Measurements from ENCODE around the gene BTN2A1. TPM values are rescaled to one million over a fixed set of nuclear protein-coding genes. Genes with fewer than 3 reads are reported as not detected.

The BTN2A1 gene
- total and polyA plus RNA-seq, 10 of the 15 experiments (the other 5 are each of a cell fraction or from before 2014, with no cell fraction given) = 8.2 to 28.0 (median 15.8) TPM

GRCh38 chr6:26427451-26427809 is 30.3 kb upstream of the BTN2A1 start (continued):
- TF ChIP-seq ZBTB11 (CRISPR knock-in tag; IDR thresholded peaks at IDR 0.05) (no peak), WRNIP1 (IDR thresholded peaks at IDR 0.05; ENCODE audit: borderline replicate concordance, low read depth, low read length) (no peak), USF2 (IDR thresholded peaks at IDR 0.05; ENCODE audit: borderline replicate concordance, low read depth, low read length) (no peak), POLR2AphosphoS2 (IDR thresholded peaks at IDR 0.05; ENCODE audit: low read depth, low read length) (no peak), PBX3 (IDR thresholded peaks at IDR 0.05; ENCODE audit: insufficient replicate concordance, low read depth, low read length) (no peak), ZBED1 (IDR thresholded peaks at IDR 0.05; ENCODE audit: borderline replicate concordance) (no peak), NFYA (IDR thresholded peaks at IDR 0.05; ENCODE audit: borderline replicate concordance, low read depth, low read length) (no peak), SIN3A (IDR thresholded peaks at IDR 0.05; ENCODE audit: low read depth, low read length) (no peak), TAF1 (IDR thresholded peaks at IDR 0.05; ENCODE audit: borderline replicate concordance, low read depth, low read length) (no peak), SMARCA5 (IDR thresholded peaks at IDR 0.05) (no peak), CBFB (IDR thresholded peaks at IDR 0.05; ENCODE audit: low read depth) (no peak), ZNF207 (IDR thresholded peaks at IDR 0.05; ENCODE audit: borderline replicate concordance) (no peak)

Data from GM12878 (cell line).